Kidney (tissue), 14 donors: ENCODE results near the gene LIX1. TPM values are rescaled to one million over a fixed set of nuclear protein-coding genes. Genes with fewer than 3 reads are reported as not detected.
A peak's percentile ranks its signal among the peaks of the same experiment; 100 is the strongest.

Experiments
- DNase-seq, 5 donors: peaks; one replicate each; pipeline ENCODE4 v3.0.0-alpha.2; 2013 to 2020
- FAIRE-seq: peaks from 2 replicates; lab custom pipeline; 2012; peaks lifted over from hg19 to GRCh38; lab: Jason Lieb, UNC
- H3K27ac ChIP-seq, 2 donors: one replicate each; pipeline ENCODE4 v1.7.0; 2013; ENCODE audit warnings: low read depth in 2 of 2, low read length in 2 of 2, inconsistent platforms in 1 of 2
- H3K27me3 ChIP-seq: one replicate; pipeline ENCODE4 v1.7.1; 2013; ENCODE audit warnings: low read length, inconsistent platforms; ENCODE audit not compliant: control insufficient read depth, insufficient read depth
- H3K36me3 ChIP-seq, 3 donors: one replicate each; pipeline versions ENCODE4 v1.7.0 to v1.7.1; 2013; ENCODE audit warnings: low read length in 3 of 3, control low read depth in 1 of 3, inconsistent platforms in 1 of 3; ENCODE audit not compliant: insufficient read depth in 3 of 3, control insufficient read depth in 2 of 3
- H3K4me1 ChIP-seq, 3 donors: one replicate each; pipeline versions ENCODE4 v1.7.0 to v1.7.1; 2013; ENCODE audit warnings: low read length in 3 of 3, inconsistent platforms in 1 of 3, low read depth in 1 of 3; ENCODE audit not compliant: control insufficient read depth in 2 of 3, insufficient read depth in 2 of 3
- H3K4me3 ChIP-seq, 3 donors: one replicate each; pipeline versions ENCODE4 v1.7.0 to v1.8.1; 2013; ENCODE audit warnings: low read length in 3 of 3, control low read depth in 1 of 3, inconsistent platforms in 1 of 3
- H3K9ac ChIP-seq, 3 donors: one replicate each; pipeline versions ENCODE4 v1.7.0 to v1.7.1; 2013; ENCODE audit warnings: low read length in 3 of 3, control low read depth in 1 of 3, inconsistent platforms in 1 of 3
- H3K9me3 ChIP-seq, 3 donors: one replicate each; pipeline versions ENCODE4 v1.7.0 to v1.7.1; 2013; ENCODE audit warnings: low read length in 3 of 3, control low read depth in 1 of 3, inconsistent platforms in 1 of 3; ENCODE audit not compliant: control insufficient read depth in 2 of 3, insufficient read depth in 1 of 3
- CTCF ChIP-seq: IDR thresholded peaks from 3 replicates; pipeline ENCODE4 v1.5.1; 2012; ENCODE audit warnings: mild to moderate bottlenecking, moderate library complexity, borderline replicate concordance; ENCODE audit not compliant: insufficient read depth; ENCODE audit errors: extremely low read depth
- intact Hi-C: fragments of 100-400 bp; cut with DNase I; formaldehyde crosslinking; loops from one replicate; pipeline ENCODE4 v1.11.1; 2022
- polyA plus RNA-seq: library from polyadenylated mRNA; stranded (reverse); fragments of 350-450 nt; fragmentation: Illumina TruSeq; extraction: RNeasy Lipid Tissue Mini Kit (QIAGEN cat#74804); gene quantifications from one replicate; pipeline ENCODE4 v1.2.3, GENCODE V29; 2014; ENCODE audit warnings: low read depth, low replicate concordance; ENCODE audit not compliant: insufficient read depth
- total RNA-seq: library from RNA; stranded (reverse); fragmentation: NEBNext Ultra II Directional; extraction: Animal tissue kit (Norgen Biotek cat#: 25700); gene quantifications from one replicate; pipeline ENCODE4 v1.2.1, GENCODE V29; 2021
- donor health status: control.
- donor health status: control.
- donor health status: control.
- donor health status: control.
- donor health status: control.
- donor health status: DM: yes; HTN: yes; CAD: no.
- donor health status: Normal renal cell carcinoma (clear cell type).

LIX1 gene
- total and polyA plus RNA-seq, 2 donors from 2014 or later: 0.65 to 33.4 TPM

GRCh38 chr5:97100476-97100875, 41.9 kb downstream of the LIX1 start:
- TF ChIP-seq CTCF: no peak
- no peak overlapping the region for H3K9ac ChIP-seq
- no peak overlapping the region for H3K4me3 ChIP-seq
- H3K4me1 ChIP-seq: peaks cover 0 to 3% (median 0%) of the 10 kb centered on the region in 3 donors
- H3K27me3 ChIP-seq: no peaks in the 10 kb centered on the region
- intact Hi-C loops: no loop called here
- DNase-seq: peak in 1 of 5 donors; percentile 60
- no peak overlapping the region for H3K27ac ChIP-seq
- H3K36me3 ChIP-seq: no peaks in the 10 kb centered on the region
- no peaks in the 10 kb centered on the region for H3K9me3 ChIP-seq
- no peak for FAIRE-seq

DNA sequence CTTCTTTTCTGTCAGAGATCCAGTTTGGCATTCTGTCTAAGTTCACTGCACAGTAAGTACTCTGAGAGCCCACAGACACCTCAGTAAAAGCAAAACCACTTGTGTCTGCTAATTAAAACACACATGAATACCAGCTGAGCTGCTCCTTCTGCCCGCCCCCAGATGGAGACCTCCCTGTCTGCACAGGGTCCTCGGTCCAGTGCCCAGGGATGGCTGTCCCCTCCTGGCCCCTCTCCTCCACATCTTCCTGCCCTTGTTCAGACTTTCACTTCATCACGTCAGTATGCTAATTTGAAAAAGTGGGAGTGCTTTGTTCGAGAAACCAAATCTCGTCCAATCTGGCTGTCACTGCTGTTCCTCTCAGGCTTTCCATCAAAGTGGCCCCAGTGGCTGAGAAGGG, 43.5 kb downstream of the LIX1 start:
- peak overlapping the region in 1 of 3 donors; percentile 12 for H3K4me3 ChIP-seq
- peaks cover 0 to 3% (median 0%) of the 10 kb centered on the region in 3 donors for H3K4me1 ChIP-seq
- no peaks in the 10 kb centered on the region for H3K9me3 ChIP-seq
- no peaks in the 10 kb centered on the region for H3K27me3 ChIP-seq
- no peak for TF ChIP-seq CTCF
- intact Hi-C loops: no loop called here
- DNase-seq (peak; percentile 60 to 88 (median 85)), FAIRE-seq (no peak)
- no peaks in the 10 kb centered on the region for H3K36me3 ChIP-seq
- H3K9ac ChIP-seq: no peak overlapping the region
- no peak overlapping the region for H3K27ac ChIP-seq

DNA sequence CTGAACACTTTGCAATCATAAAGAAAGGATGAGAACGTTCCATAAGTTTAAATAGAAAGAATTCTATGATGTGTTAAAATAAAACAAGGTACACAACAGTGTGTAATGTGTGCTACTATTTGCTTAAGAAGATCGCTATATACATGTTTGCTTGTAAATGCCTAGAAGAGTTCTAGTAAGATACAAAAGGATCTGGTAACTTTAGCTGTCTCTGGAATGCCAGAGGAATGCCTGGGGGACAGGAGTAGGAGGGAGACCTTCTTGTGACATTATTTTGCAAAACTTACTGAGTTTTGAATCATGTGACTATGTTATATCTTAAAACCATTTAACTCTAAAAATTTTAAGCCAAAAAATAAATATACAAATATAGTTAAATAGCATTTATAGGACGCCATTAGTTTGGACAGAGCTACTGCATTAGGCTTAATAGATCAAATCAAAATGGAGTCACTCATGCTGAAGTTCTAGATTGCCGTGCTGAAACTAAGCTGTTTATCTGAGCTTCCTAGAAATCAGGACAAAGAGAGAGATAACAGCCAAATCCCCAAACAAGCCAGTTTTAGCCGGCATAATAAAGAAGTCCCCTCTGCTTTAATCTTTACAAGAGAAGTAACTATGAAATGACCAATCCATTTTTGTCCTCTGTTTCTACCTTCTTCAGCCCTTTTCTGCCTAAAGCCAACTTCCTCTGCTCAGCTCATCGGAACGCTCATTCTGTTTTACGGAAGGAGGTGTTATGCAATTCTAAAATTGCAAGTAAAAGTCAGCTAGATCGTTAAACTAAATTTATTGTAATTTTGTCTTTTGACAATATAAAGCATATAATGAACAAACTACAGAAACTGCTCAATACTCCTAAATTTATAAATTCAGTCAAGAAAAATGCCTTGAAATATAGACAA, 44.8 kb downstream of the LIX1 start:
- Histone ChIP-seq H3K27ac (no peak overlapping the region), H3K27me3 (no peaks in the 10 kb centered on the region), H3K9me3 (no peaks in the 10 kb centered on the region), H3K4me3 (no peak overlapping the region), H3K36me3 (no peaks in the 10 kb centered on the region), H3K4me1 (peaks cover 0 to 3% (median 0%) of the 10 kb centered on the region in 3 donors), H3K9ac (no peak overlapping the region)
- no peak for TF ChIP-seq CTCF
- FAIRE-seq (no peak), DNase-seq (peak in 2 of 5 donors; percentile 51 to 54)
- intact Hi-C loops: no loop called here
